Stimulated activated CD4-positive, alpha-beta T cell treated with anti-CD3 and anti-CD28 coated beads, Interleukin-15, amount 100 ng/mL, for 48 hours (primary cell): Measurements from ENCODE around the gene NYAP1.
"Not testable (repeated sequence)": the region's sequence is repeated elsewhere in the genome, so short reads cannot be mapped to it uniquely, and the experiment has no call there.

ENCODE experiments used
- DNase-seq, 2 donors: peaks; one replicate each; pipeline ENCODE4 v3.0.0-alpha.2; 2020; ENCODE audit warnings: low read depth in 2 of 2

The NYAP1 gene

GRCh38 chr7:100483722-100484672 lies at the start of gene NYAP1:
TSS of gene NYAP1 (plus strand) at chr7:100483927. CDS start at chr7:100485312, 1,385 bp downstream.
- DNase-seq: peak in 1 of 2 donors; percentile 25

- DNase-seq: no peak
Observed at GRCh38 chr7:100434297-100435144, 49.2 kb upstream of the NYAP1 start.

- DNase-seq: peak in 1 of 2 donors; percentile 41
Observed at GRCh38 chr7:100435401-100436304, 48.1 kb upstream of the NYAP1 start.

GRCh38 chr7:100437150-100438100 lies 46.3 kb upstream of the NYAP1 start:
- DNase-seq: no peak

GRCh38 chr7:100438172-100438571 lies 45.6 kb upstream of the NYAP1 start:
- no peak for DNase-seq

GRCh38 chr7:100438731-100439130 lies 45.0 kb upstream of the NYAP1 start:
- DNase-seq: not testable (repeated sequence)

GRCh38 chr7:100439244-100439643 lies 44.5 kb upstream of the NYAP1 start:
- not testable (repeated sequence) for DNase-seq

- DNase-seq: no peak
Observed at GRCh38 chr7:100441641-100442535, 41.8 kb upstream of the NYAP1 start.

GRCh38 chr7:100443096-100443840 lies 40.5 kb upstream of the NYAP1 start:
- no peak for DNase-seq

- no peak for DNase-seq
Observed at GRCh38 chr7:100444311-100445278, 39.1 kb upstream of the NYAP1 start.

GRCh38 chr7:100446040-100446439 lies 37.7 kb upstream of the NYAP1 start:
- DNase-seq: no peak

- DNase-seq: not testable (repeated sequence)
Observed at GRCh38 chr7:100447363-100447762, 36.4 kb upstream of the NYAP1 start.

GRCh38 chr7:100449190-100449795 lies 34.4 kb upstream of the NYAP1 start:
- DNase-seq: no peak

- no peak for DNase-seq
Observed at GRCh38 chr7:100452513-100452912, 31.2 kb upstream of the NYAP1 start.

GRCh38 chr7:100453854-100454253 lies 29.9 kb upstream of the NYAP1 start:
- not testable (repeated sequence) for DNase-seq

GRCh38 chr7:100455206-100455605 lies 28.5 kb upstream of the NYAP1 start:
- DNase-seq: no peak

- no peak for DNase-seq
Observed at GRCh38 chr7:100456562-100456961, 27.2 kb upstream of the NYAP1 start.
